PC-9 (cell line): ENCODE data around the gene GABRG3.

Source experiments
- CTCF ChIP-seq: fragments of 200-600 bp; sonication (generic); conservative IDR thresholded peaks from 2 replicates; pipeline ENCODE4 v1.6.1; 2017; ENCODE audit warnings: mixed run types, antibody characterized with exemption, mild to moderate bottlenecking, moderate library complexity
- EZH2 ChIP-seq: fragments of 200-600 bp; sonication (generic); IDR thresholded peaks from 2 replicates; pipeline ENCODE4 v1.8.0; 2017; ENCODE audit warnings: antibody characterized with exemption, low read depth

DNA sequence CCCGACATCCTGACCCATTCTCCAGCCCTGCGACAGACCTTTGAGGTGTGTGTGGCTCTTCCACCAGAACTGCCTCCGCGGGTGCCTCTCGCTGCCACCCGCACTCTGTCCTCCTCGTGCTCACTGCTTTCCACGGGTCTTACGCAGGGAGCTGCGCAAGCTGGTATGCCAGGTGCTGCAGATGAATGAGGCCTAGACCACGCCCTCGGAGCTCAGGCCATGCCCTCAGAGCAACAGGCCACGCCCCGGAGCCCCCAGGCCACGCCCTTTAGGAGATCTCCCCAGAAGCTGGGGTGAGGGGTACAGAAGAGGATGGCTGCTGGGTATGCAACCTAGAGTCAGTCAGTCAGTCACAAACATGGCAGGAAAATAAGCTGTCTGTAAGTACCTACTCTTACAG is 300.3 kb downstream of the GABRG3 start:
- TF ChIP-seq CTCF (no peak), EZH2 (no peak)
